IMR-90 (cell line): ENCODE measurements around the gene WNK4. TPM values are rescaled to one million over a fixed set of nuclear protein-coding genes. Genes with fewer than 3 reads are reported as not detected.

Experiments
- ATAC-seq: fragments of 200-7000 bp; cut with Tn5 transposase; 2 replicates; pipeline ENCODE4 v1.9.1; 2020; ENCODE audit warnings: low read depth, mild to moderate bottlenecking, moderate library complexity
- BruUV-seq: library from RNA; stranded (reverse); fragments of 400-500 nt; replicated peaks from 2 replicates; lab custom pipeline; 2021; lab: Mats Ljungman, UMichigan
- CTCF ChIA-PET: fragments of 300-600 bp; formaldehyde crosslinking; extraction: SDS; loops from one replicate; lab custom pipeline; 2021; ENCODE audit warnings: antibody characterized with exemption; lab: Yijun Ruan, JAX
- POLR2A ChIA-PET: fragments of 300-600 bp; sonication (Branson Sonifier 250); formaldehyde crosslinking; loops from one replicate; lab custom pipeline; 2022; ENCODE audit warnings: antibody characterized with exemption; ENCODE audit not compliant: unreplicated experiment; lab: Charles Lee
- DNase-seq: peaks from one replicate; pipeline ENCODE4 v3.0.0; 2013
- H2AFZ ChIP-seq: replicated peaks from 2 replicates; pipeline ENCODE3; 2013; ENCODE audit warnings: low read length, mild to moderate bottlenecking; ENCODE audit not compliant: poor library complexity
- H2AK5ac ChIP-seq: 2 replicates; pipeline ENCODE4 v1.6.1; 2013; ENCODE audit warnings: low read depth, low read length, inconsistent platforms
- H2AK9ac ChIP-seq: replicated peaks from 2 replicates; pipeline ENCODE3; 2013; ENCODE audit warnings: mild to moderate bottlenecking, low read depth, low read length, moderate library complexity; ENCODE audit not compliant: poor library complexity
- H2BK120ac ChIP-seq: 2 replicates; pipeline ENCODE4 v1.6.1; 2013; ENCODE audit warnings: low read depth, low read length, inconsistent platforms
- H2BK15ac ChIP-seq: 3 replicates; pipeline ENCODE4 v1.6.1; 2013; ENCODE audit warnings: low read depth, low read length, inconsistent platforms
- H2BK20ac ChIP-seq: 2 replicates; pipeline ENCODE4 v1.6.1; 2013; ENCODE audit warnings: low read depth, mild to moderate bottlenecking, inconsistent platforms, low read length, moderate library complexity
- H2BK5ac ChIP-seq: 2 replicates; pipeline ENCODE4 v1.6.1; 2013; ENCODE audit warnings: mild to moderate bottlenecking, low read depth, low read length, inconsistent platforms; ENCODE audit not compliant: poor library complexity, severe bottlenecking
- H3K14ac ChIP-seq: replicated peaks from 2 replicates; pipeline ENCODE4 v1.6.1; 2013; ENCODE audit warnings: low read depth, low read length, inconsistent platforms
- H3K18ac ChIP-seq: 2 replicates; pipeline ENCODE4 v1.6.1; 2013; ENCODE audit warnings: low read depth, low read length, control low read depth
- H3K23ac ChIP-seq: 2 replicates; pipeline ENCODE4 v1.6.1; 2013; ENCODE audit warnings: low read depth, low read length, inconsistent platforms
- H3K27ac ChIP-seq: 2 replicates; pipeline ENCODE4 v1.5.1; 2013; ENCODE audit warnings: mild to moderate bottlenecking, control low read depth, low read length; ENCODE audit not compliant: insufficient read depth
- H3K27me3 ChIP-seq: 2 replicates; pipeline ENCODE4 v1.6.1; 2013; ENCODE audit warnings: low read length; ENCODE audit not compliant: control insufficient read depth, insufficient read depth
- H3K36me3 ChIP-seq: 2 replicates; pipeline ENCODE4 v1.6.1; 2013; ENCODE audit warnings: low read length, mixed read lengths; ENCODE audit not compliant: control insufficient read depth, insufficient read depth
- H3K4ac ChIP-seq: 2 replicates; pipeline ENCODE4 v1.6.1; 2013; ENCODE audit warnings: low read depth, low read length, inconsistent platforms
- H3K4me1 ChIP-seq: 2 replicates; pipeline ENCODE4 v1.6.1; 2013; ENCODE audit warnings: low read length, mixed read lengths; ENCODE audit not compliant: control insufficient read depth, insufficient read depth
- H3K4me2 ChIP-seq: 2 replicates; pipeline ENCODE4 v1.6.1; 2013; ENCODE audit warnings: low read depth, mild to moderate bottlenecking, control low read depth, low read length, moderate library complexity
- H3K4me3 ChIP-seq: 2 replicates; pipeline ENCODE4 v1.5.1; 2013; ENCODE audit warnings: low read depth, mild to moderate bottlenecking, control low read depth, low read length, moderate library complexity; ENCODE audit not compliant: insufficient read depth
- H3K56ac ChIP-seq: 2 replicates; pipeline ENCODE4 v1.6.1; 2013; ENCODE audit warnings: low read length, inconsistent platforms; ENCODE audit not compliant: insufficient read depth; ENCODE audit errors: extremely low read depth
- H3K79me1 ChIP-seq, 2 experiments: 2 replicates each; pipeline ENCODE4 v1.6.1; 2013; ENCODE audit warnings: low read length in 2 of 2, inconsistent platforms in 1 of 2, low read depth in 1 of 2
- H3K9ac ChIP-seq: 2 replicates; pipeline ENCODE4 v1.6.1; 2013; ENCODE audit warnings: low read depth, low read length, control low read depth
- H3K9me1 ChIP-seq: 2 replicates; pipeline ENCODE4 v1.6.1; 2013; ENCODE audit warnings: low read length, inconsistent platforms; ENCODE audit not compliant: insufficient read depth
- H3K9me3 ChIP-seq: 2 replicates; pipeline ENCODE4 v1.6.1; 2013; ENCODE audit warnings: low read length; ENCODE audit not compliant: control insufficient read depth, insufficient read depth
- H4K20me1 ChIP-seq: 2 replicates; pipeline ENCODE4 v1.6.1; 2013; ENCODE audit warnings: low read length, inconsistent platforms; ENCODE audit not compliant: insufficient read depth
- H4K5ac ChIP-seq: 2 replicates; pipeline ENCODE4 v1.6.1; 2013; ENCODE audit warnings: mild to moderate bottlenecking, low read depth, low read length, control low read depth
- H4K8ac ChIP-seq, 2 experiments: 2 replicates each; pipeline ENCODE4 v1.6.1; 2013; ENCODE audit warnings: low read depth in 2 of 2, low read length in 2 of 2, control low read depth in 1 of 2, inconsistent platforms in 1 of 2
- H4K91ac ChIP-seq: 2 replicates; pipeline ENCODE4 v1.6.1; 2013; ENCODE audit warnings: low read depth, low read length, inconsistent platforms; ENCODE audit not compliant: insufficient read depth
- RCOR1 ChIP-seq: IDR thresholded peaks from 2 replicates; pipeline ENCODE4 v1.6.1; 2012; ENCODE audit warnings: mild to moderate bottlenecking, low read length, improper control_type of control experiment; ENCODE audit not compliant: insufficient replicate concordance
- RFX5 ChIP-seq: IDR thresholded peaks from 2 replicates; pipeline ENCODE4 v1.8.0; 2012; ENCODE audit warnings: low read depth, mild to moderate bottlenecking, low read length, moderate library complexity
- SMC3 ChIP-seq: fragments of 150-350 bp; IDR thresholded peaks from 2 replicates; pipeline ENCODE4 v1.6.1; 2016; ENCODE audit warnings: low read depth, mild to moderate bottlenecking, antibody characterized with exemption, low read length, moderate library complexity
- USF2 ChIP-seq: fragments of 150-350 bp; IDR thresholded peaks from 2 replicates; pipeline ENCODE4 v1.6.1; 2017; ENCODE audit warnings: mild to moderate bottlenecking, antibody characterized with exemption, low read length, low read depth
- WGBS, 2 experiments: methylation state at CpG; one replicate each; pipeline versions ENCODE4 v1.1.5 to v1.1.7; 2013; ENCODE audit warnings: missing lambda C conversion rate in 2 of 2; ENCODE audit not compliant: insufficient read length in 1 of 2; ENCODE audit errors: extremely low coverage in 2 of 2; 5-methylcytosine and 5-hydroxymethylcytosine counted together
- dilution Hi-C: fragments of 300-500 bp; cut with HindIII; formaldehyde crosslinking; loops from one replicate; pipeline ENCODE4 v1.14.3; 2018; ENCODE audit warnings: low sequenced_read_pairs; ENCODE audit not compliant: unreplicated experiment
- in situ Hi-C: fragments of 300-500 bp; cut with MboI; formaldehyde crosslinking; loops from 3 replicates; pipeline ENCODE4 v1.14.3; 2019; ENCODE audit warnings: low sequenced_read_pairs, inconsistent platforms, mixed read lengths
- intact Hi-C: fragments of 100-400 bp; cut with micrococcal nuclease; formaldehyde crosslinking; loops from 2 replicates; pipeline ENCODE4 v1.10.0; 2022
- polyA plus RNA-seq, 3 experiments: library from polyadenylated mRNA; depleted of rRNA; stranded (reverse); fragments of >200 nt; gene quantifications; 2 replicates each; pipeline ENCODE4 v1.2.3, GENCODE V29; 2012; ENCODE audit warnings: low replicate concordance in 1 of 3
- total RNA-seq: library from RNA; depleted of rRNA; stranded (reverse); fragments of >200 nt; gene quantifications from 2 replicates; pipeline ENCODE4 v1.2.3, GENCODE V29; 2012

Gene WNK4
- total and polyA plus RNA-seq, 2 of the 4 experiments (the other 2 are of a cell fraction) = 1.3 to 15.1 TPM

DNA sequence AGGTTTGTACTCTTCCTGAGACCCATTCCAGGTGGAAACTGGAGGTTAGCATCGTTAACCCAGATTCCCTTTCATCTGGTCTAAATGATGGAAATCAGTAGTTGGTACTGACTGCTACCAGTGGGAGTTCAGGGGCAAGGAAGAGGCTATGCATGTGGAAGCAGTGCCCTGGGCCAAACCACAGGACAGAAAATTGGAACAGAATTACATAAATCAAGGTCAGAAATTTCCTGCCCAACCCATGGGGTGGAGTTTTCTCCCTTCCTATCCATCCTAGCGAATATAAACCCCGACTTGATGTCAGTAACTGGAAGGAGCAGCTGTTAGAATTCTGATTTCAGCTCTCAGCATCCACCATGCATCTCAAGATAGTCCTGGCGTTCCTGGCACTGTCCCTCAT, 63.9 kb downstream of the WNK4 start, which contains the start of gene AOC2:
Gene AOC2 (plus strand): TSS at position 310 of the 400 bp plus-strand sequence. CDS start 47 bp downstream, at position 357.
- TF ChIP-seq RCOR1 (no peak), USF2 (no peak), SMC3 (no peak), RFX5 (no peak)
- Histone ChIP-seq H3K56ac (no peak within 1 kb of the TSS), H3K4me2 (no peak within 1 kb of the TSS), H3K9me3 (no peaks in the 10 kb centered on the region), H3K4ac (no peak within 1 kb of the TSS), H4K8ac (no peak within 1 kb of the TSS), H4K5ac (no peak within 1 kb of the TSS), H3K4me1 (no peaks in the 10 kb centered on the region), H3K4me3 (no peak within 1 kb of the TSS), H2AFZ (no peak within 1 kb of the TSS), H4K91ac (no peak within 1 kb of the TSS), H3K9ac (no peak within 1 kb of the TSS), H2AK9ac (no peak within 1 kb of the TSS), H3K79me1 (peaks cover 9 to 12% of the 10 kb centered on the region in 2 experiments; a peak in 3 of 4 replicates), H3K36me3 (peaks cover 41% of the 10 kb centered on the region), H3K27me3 (no peaks in the 10 kb centered on the region), H3K14ac (no peak within 1 kb of the TSS), H3K18ac (no peak within 1 kb of the TSS), H2BK120ac (no peak within 1 kb of the TSS), H2AK5ac (no peak within 1 kb of the TSS), H3K9me1 (peaks cover 3% of the 10 kb centered on the region; the same call in 1 of the 2 replicates), H2BK20ac (no peak within 1 kb of the TSS), H3K27ac (no peak within 1 kb of the TSS), H3K23ac (no peak within 1 kb of the TSS), H2BK5ac (no peak within 1 kb of the TSS), H4K20me1 (peaks cover 19% of the 10 kb centered on the region), H2BK15ac (no peak within 1 kb of the TSS; the same call in 2 of the 3 replicates)
- no CpG with 5 or more reads among the region's 4 CpGs for WGBS, 2 experiments
- ChIA-PET CTCF (interaction anchor here (1.9 kb wide), 1 partner anchor 94 kb away, joined by 8 read pairs; no protein-coding TSS in a partner anchor), POLR2A (no interaction called here)
- ATAC-seq (no peak), DNase-seq (no peak)
- in situ Hi-C loops = loop anchor here (5.0 kb wide), 1 partner anchor 93 kb away; no protein-coding TSS in a partner anchor
- dilution Hi-C loops = no loop called here
- intact Hi-C loops = loop anchor here (5.0 kb wide), 1 partner anchor 278 kb away; no protein-coding TSS in a partner anchor
- BruUV-seq = no TSS peak
